ENCODE results near the gene LRRC23. TPM values are rescaled to one million over a fixed set of nuclear protein-coding genes. Genes with fewer than 3 reads are reported as not detected.
"Not testable (repeated sequence)": the region's sequence is repeated elsewhere in the genome, so short reads cannot be mapped to it uniquely, and the experiment has no call there.

The LRRC23 gene
- total and polyA plus RNA-seq, 8 donors = 5.3 to 20.4 (median 9.0) TPM; not detected in 1

DNA sequence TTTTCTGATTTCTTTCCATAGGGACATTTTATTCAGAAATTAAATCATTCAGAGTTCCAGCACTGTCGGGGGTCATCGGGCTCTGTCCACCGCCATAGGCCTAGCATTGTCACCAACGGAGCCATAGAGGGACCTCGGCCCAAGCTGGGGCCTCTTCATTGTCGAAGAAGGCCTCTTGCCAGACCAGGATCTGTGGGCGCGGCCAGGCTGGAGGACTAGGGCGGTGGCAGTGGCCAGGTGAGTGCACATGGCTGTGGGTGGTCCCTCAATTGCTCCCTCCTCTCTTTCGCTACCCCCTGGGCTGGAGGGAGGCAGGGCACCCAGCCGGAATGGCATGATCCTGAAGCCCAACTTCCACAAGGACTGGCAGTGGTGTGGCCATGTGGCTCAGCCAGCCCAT, 20.9 kb upstream of the LRRC23 start:
- Histone ChIP-seq H3K4me3 (no peak overlapping the region), H3K27me3 (no peaks in the 10 kb centered on the region), H3K27ac (no peak overlapping the region), H3K36me3 (peaks cover 3 to 38% (median 28%) of the 10 kb centered on the region in 4 donors), H3K4me1 (peaks cover 0 to 12% (median 6%) of the 10 kb centered on the region in 4 donors), H3K9me3 (no peaks in the 10 kb centered on the region)
- WGBS, 5 donors = 79 to 93% (median 85%) methylated on average over 9 to 11 of the region's 11 CpGs
- TF ChIP-seq POLR2A (IDR thresholded peaks at IDR 0.05) (no peak), EP300 (IDR thresholded peaks at IDR 0.05) (no peak), POLR2AphosphoS5 (IDR thresholded peaks at IDR 0.05) (no peak)
- TF ChIP-seq, protein P1, sequence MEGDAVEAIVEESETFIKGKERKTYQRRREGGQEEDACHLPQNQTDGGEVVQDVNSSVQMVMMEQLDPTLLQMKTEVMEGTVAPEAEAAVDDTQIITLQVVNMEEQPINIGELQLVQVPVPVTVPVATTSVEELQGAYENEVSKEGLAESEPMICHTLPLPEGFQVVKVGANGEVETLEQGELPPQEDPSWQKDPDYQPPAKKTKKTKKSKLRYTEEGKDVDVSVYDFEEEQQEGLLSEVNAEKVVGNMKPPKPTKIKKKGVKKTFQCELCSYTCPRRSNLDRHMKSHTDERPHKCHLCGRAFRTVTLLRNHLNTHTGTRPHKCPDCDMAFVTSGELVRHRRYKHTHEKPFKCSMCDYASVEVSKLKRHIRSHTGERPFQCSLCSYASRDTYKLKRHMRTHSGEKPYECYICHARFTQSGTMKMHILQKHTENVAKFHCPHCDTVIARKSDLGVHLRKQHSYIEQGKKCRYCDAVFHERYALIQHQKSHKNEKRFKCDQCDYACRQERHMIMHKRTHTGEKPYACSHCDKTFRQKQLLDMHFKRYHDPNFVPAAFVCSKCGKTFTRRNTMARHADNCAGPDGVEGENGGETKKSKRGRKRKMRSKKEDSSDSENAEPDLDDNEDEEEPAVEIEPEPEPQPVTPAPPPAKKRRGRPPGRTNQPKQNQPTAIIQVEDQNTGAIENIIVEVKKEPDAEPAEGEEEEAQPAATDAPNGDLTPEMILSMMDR (IDR thresholded peaks at IDR 0.05) = no peak
- DNase-seq = no peak
- intact Hi-C loops (cut with DNase I; ENCODE audit: low total_unique reads) = no loop called here

- intact Hi-C loops (cut with DNase I; ENCODE audit: low total_unique reads) = no loop called here
- Histone ChIP-seq H3K4me1 (peaks cover 0 to 12% (median 6%) of the 10 kb centered on the region in 4 donors), H3K36me3 (peaks cover 3 to 38% (median 28%) of the 10 kb centered on the region in 4 donors), H3K27me3 (no peaks in the 10 kb centered on the region), H3K9me3 (no peaks in the 10 kb centered on the region), H3K27ac (no peak overlapping the region), H3K4me3 (no peak overlapping the region)
- DNase-seq = no peak
- 81 to 85% (median 83%) methylated on average over 22 of the region's 22 CpGs for WGBS, 5 donors
- TF ChIP-seq, protein P1 (IDR thresholded peaks at IDR 0.05) = no peak
- TF ChIP-seq POLR2A (IDR thresholded peaks at IDR 0.05) (no peak), EP300 (IDR thresholded peaks at IDR 0.05) (no peak), POLR2AphosphoS5 (IDR thresholded peaks at IDR 0.05) (no peak)
Observed at GRCh38 chr12:6884539-6884938, 20.1 kb upstream of the LRRC23 start.

DNA sequence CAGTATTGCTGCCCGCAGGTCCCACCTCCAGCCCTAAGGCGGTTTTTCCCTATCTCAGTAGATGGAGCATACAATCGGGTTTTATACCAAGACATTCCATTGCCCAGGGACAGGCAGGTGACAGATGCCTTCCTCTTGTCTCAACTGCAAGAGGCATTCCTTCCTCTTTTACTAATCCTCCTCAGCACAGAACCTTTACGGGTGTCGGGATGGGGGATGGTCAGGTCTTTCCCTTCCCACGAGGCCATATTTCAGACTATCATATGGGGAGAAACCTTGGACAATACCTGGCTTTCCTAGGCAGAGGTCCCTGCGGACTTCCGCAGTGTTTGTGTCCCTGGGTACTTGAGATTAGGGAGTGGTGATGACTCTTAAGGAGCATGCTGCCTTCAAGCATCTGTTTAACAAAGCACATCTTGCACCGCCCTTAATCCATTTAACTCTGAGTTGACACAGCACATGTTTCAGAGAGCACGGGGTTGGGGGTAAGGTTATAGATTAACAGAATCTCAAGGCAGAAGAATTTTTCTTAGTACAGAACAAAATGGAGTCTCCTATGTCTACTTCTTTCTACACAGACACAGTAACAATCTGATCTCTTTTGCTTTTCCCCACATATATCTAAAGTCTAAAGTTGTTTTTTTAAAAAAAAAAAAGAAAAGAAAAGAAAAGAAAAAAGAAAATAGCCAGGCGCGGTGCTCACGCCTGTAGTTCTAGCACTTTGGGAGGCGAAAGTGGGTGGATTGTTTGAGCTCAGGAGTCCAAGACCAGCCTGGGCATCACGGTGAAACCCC, 18.2 kb upstream of the LRRC23 start:
- DNase-seq; H3K4me3 ChIP-seq; H3K9me3 ChIP-seq; intact Hi-C loops (cut with DNase I; ENCODE audit: low total_unique reads); H3K27me3 ChIP-seq: not testable (repeated sequence)
- H3K4me1 ChIP-seq = peaks cover 1 to 13% (median 7%) of the 10 kb centered on the region in 4 donors
- H3K36me3 ChIP-seq = peaks cover 3 to 38% (median 28%) of the 10 kb centered on the region in 4 donors
- WGBS, 5 donors = 52 to 74% (median 56%) methylated on average over 8 to 12 of the region's 15 CpGs
- peak overlapping the region in 2 of 5 donors; percentile 42 to 59 for H3K27ac ChIP-seq

GRCh38 chr12:6887460-6887859, 17.2 kb upstream of the LRRC23 start:
- WGBS, 5 donors = 38 to 63% (median 43%) methylated on average over 8 of the region's 8 CpGs
- Histone ChIP-seq H3K27me3 (no peaks in the 10 kb centered on the region), H3K4me3 (no peak overlapping the region), H3K4me1 (peaks cover 5 to 22% (median 12%) of the 10 kb centered on the region in 4 donors), H3K36me3 (peaks cover 3 to 32% (median 28%) of the 10 kb centered on the region in 4 donors), H3K9me3 (no peaks in the 10 kb centered on the region), H3K27ac (peak overlapping the region in 2 of 5 donors; percentile 42 to 59)
- intact Hi-C loops (cut with DNase I; ENCODE audit: low total_unique reads) = no loop called here
- TF ChIP-seq, protein P1 (IDR thresholded peaks at IDR 0.05) = no peak
- no peak for TF ChIP-seq POLR2AphosphoS5 (IDR thresholded peaks at IDR 0.05)
- TF ChIP-seq EP300 (IDR thresholded peaks at IDR 0.05) = no peak
- no peak for TF ChIP-seq POLR2A (IDR thresholded peaks at IDR 0.05)
- DNase-seq = peak; percentile 55 to 66

- no peaks in the 10 kb centered on the region for H3K27me3 ChIP-seq
- TF ChIP-seq, protein P1 (IDR thresholded peaks at IDR 0.05) = no peak
- TF ChIP-seq POLR2A (IDR thresholded peaks at IDR 0.05) (no peak), POLR2AphosphoS5 (IDR thresholded peaks at IDR 0.05) (no peak), EP300 (IDR thresholded peaks at IDR 0.05) (no peak)
- no peak for DNase-seq
- WGBS, 5 donors = 89 to 97% (median 93%) methylated on average over 2 of the region's 2 CpGs
- intact Hi-C loops (cut with DNase I; ENCODE audit: low total_unique reads) = no loop called here
- H3K4me3 ChIP-seq = no peak overlapping the region
- H3K27ac ChIP-seq = no peak overlapping the region
- H3K4me1 ChIP-seq = peaks cover 5 to 22% (median 12%) of the 10 kb centered on the region in 4 donors
- no peaks in the 10 kb centered on the region for H3K9me3 ChIP-seq
- peaks cover 3 to 24% (median 23%) of the 10 kb centered on the region in 4 donors for H3K36me3 ChIP-seq
Observed at GRCh38 chr12:6888360-6888759, 16.3 kb upstream of the LRRC23 start.

GRCh38 chr12:6888794-6889193, 15.8 kb upstream of the LRRC23 start:
- H3K9me3 ChIP-seq; intact Hi-C loops (cut with DNase I; ENCODE audit: low total_unique reads); DNase-seq; H3K4me3 ChIP-seq; H3K27me3 ChIP-seq; H3K27ac ChIP-seq: not testable (repeated sequence)
- Histone ChIP-seq H3K36me3 (peaks cover 3 to 21% (median 19%) of the 10 kb centered on the region in 4 donors), H3K4me1 (peaks cover 5 to 22% (median 12%) of the 10 kb centered on the region in 4 donors)
- WGBS, 5 donors = 70 to 75% (median 74%) methylated on average over 7 of the region's 7 CpGs
